ENCODE results near the gene NELFCD. TPM values are rescaled to one million over a fixed set of nuclear protein-coding genes. Genes with fewer than 3 reads are reported as not detected.

NELFCD gene
- polyA plus RNA-seq, 1 donor (not counting 4 experiments of a cell fraction or from before 2014, with no cell fraction given): 68.5 TPM

GRCh38 chr20:59030911-59031563, 50.0 kb downstream of the NELFCD start:
- H3K4me1 ChIP-seq (ENCODE audit: control insufficient read depth, extremely low read depth, insufficient read depth, low read length): peaks cover 31% of the 10 kb centered on the region
- H2AFZ ChIP-seq (ENCODE audit: control insufficient read depth, low read length): no peak overlapping the region
- H3K4me2 ChIP-seq (ENCODE audit: control insufficient read depth, extremely low read depth, insufficient read depth, low read depth, low read length): peak overlapping the region; percentile 88
- H3K4me3 ChIP-seq (ENCODE audit: control insufficient read depth in 2 of 3, extremely low read depth in 1 of 3, insufficient read depth in 2 of 3, low read depth in 1 of 3, low read length in 3 of 3): peak overlapping the region; percentile 69 to 93 (median 71)
- DNase-seq (ENCODE audit: low read depth, low spot score) (no peak), FAIRE-seq (no peak)
- H3K79me2 ChIP-seq (ENCODE audit: control insufficient read depth, insufficient read depth, low read length): peaks cover 64% of the 10 kb centered on the region
- peak overlapping the region; percentile 81 for H3K9ac ChIP-seq (ENCODE audit: control insufficient read depth, extremely low read depth, insufficient read depth, low read length)
- peaks cover 17 to 31% of the 10 kb centered on the region in 2 experiments for H3K36me3 ChIP-seq (ENCODE audit: control insufficient read depth in 2 of 2, extremely low read depth in 1 of 2, insufficient read depth in 2 of 2, low read length in 2 of 2)
- no peaks in the 10 kb centered on the region for H3K27me3 ChIP-seq (ENCODE audit: control insufficient read depth, extremely low read depth, insufficient read depth, low read length)
- TF ChIP-seq EZH2 (IDR thresholded peaks at IDR 0.05; ENCODE audit: low read length) (no peak), CTCF (optimal IDR thresholded peaks at IDR 0.05 in 1 of 3, IDR thresholded peaks at IDR 0.05 in 1 of 3, conservative IDR thresholded peaks at IDR 0.05 in 1 of 3; ENCODE audit: extremely low read depth in 1 of 3, insufficient read depth in 2 of 3, low read length in 3 of 3) (no peak)
- H4K20me1 ChIP-seq (ENCODE audit: control insufficient read depth, extremely low read depth, insufficient read depth, low read length): peaks cover 3% of the 10 kb centered on the region
- dilution Hi-C loops (cut with MboI; ENCODE audit: extremely low pct_ligation_motif_present, low sequenced_read_pairs): no loop called here
- H3K9me3 ChIP-seq (ENCODE audit: control insufficient read depth, low read depth, low read length): no peaks in the 10 kb centered on the region
- H3K27ac ChIP-seq (ENCODE audit: control insufficient read depth, insufficient read depth, low read length): peak overlapping the region; percentile 72
- H3K9me1 ChIP-seq (ENCODE audit: control insufficient read depth, extremely low read depth, insufficient read depth, low read length): no peaks in the 10 kb centered on the region

- Histone ChIP-seq H3K27ac (ENCODE audit: control insufficient read depth, insufficient read depth, low read length) (peak overlapping the region; percentile 72), H3K4me3 (ENCODE audit: control insufficient read depth in 2 of 3, extremely low read depth in 1 of 3, insufficient read depth in 2 of 3, low read depth in 1 of 3, low read length in 3 of 3) (peak overlapping the region; percentile 69 to 93 (median 71)), H3K9me1 (ENCODE audit: control insufficient read depth, extremely low read depth, insufficient read depth, low read length) (no peaks in the 10 kb centered on the region), H3K36me3 (ENCODE audit: control insufficient read depth in 2 of 2, extremely low read depth in 1 of 2, insufficient read depth in 2 of 2, low read length in 2 of 2) (peaks cover 20 to 35% of the 10 kb centered on the region in 2 experiments), H3K79me2 (ENCODE audit: control insufficient read depth, insufficient read depth, low read length) (peaks cover 64% of the 10 kb centered on the region), H3K9ac (ENCODE audit: control insufficient read depth, extremely low read depth, insufficient read depth, low read length) (peak overlapping the region; percentile 81), H3K27me3 (ENCODE audit: control insufficient read depth, extremely low read depth, insufficient read depth, low read length) (no peaks in the 10 kb centered on the region), H3K4me1 (ENCODE audit: control insufficient read depth, extremely low read depth, insufficient read depth, low read length) (peaks cover 31% of the 10 kb centered on the region), H4K20me1 (ENCODE audit: control insufficient read depth, extremely low read depth, insufficient read depth, low read length) (peaks cover 3% of the 10 kb centered on the region), H3K4me2 (ENCODE audit: control insufficient read depth, extremely low read depth, insufficient read depth, low read depth, low read length) (peak overlapping the region; percentile 88), H3K9me3 (ENCODE audit: control insufficient read depth, low read depth, low read length) (no peaks in the 10 kb centered on the region), H2AFZ (ENCODE audit: control insufficient read depth, low read length) (peak overlapping the region; percentile 73)
- TF ChIP-seq EZH2 (IDR thresholded peaks at IDR 0.05; ENCODE audit: low read length) (no peak), CTCF (optimal IDR thresholded peaks at IDR 0.05 in 1 of 3, IDR thresholded peaks at IDR 0.05 in 1 of 3, conservative IDR thresholded peaks at IDR 0.05 in 1 of 3; ENCODE audit: extremely low read depth in 1 of 3, insufficient read depth in 2 of 3, low read length in 3 of 3) (no peak)
- dilution Hi-C loops (cut with MboI; ENCODE audit: extremely low pct_ligation_motif_present, low sequenced_read_pairs): no loop called here
- no peak for DNase-seq (ENCODE audit: low read depth, low spot score)
- no peak for FAIRE-seq
These were observed 50.5 kb downstream of the NELFCD start for GRCh38 chr20:59031564-59032022.

All from keratinocyte (primary cell).